Vagina (tissue), 2 donors: ENCODE results near the gene LCAT. TPM values are rescaled to one million over a fixed set of nuclear protein-coding genes. Genes with fewer than 3 reads are reported as not detected.

ENCODE experiments used
- DNase-seq, 2 donors: peaks; one replicate each; pipeline ENCODE4 v3.0.0-alpha.2; 2017; ENCODE audit errors: extremely low spot score in 2 of 2
- H3K27ac ChIP-seq: fragments of 200-600 bp; sonication (generic); one replicate; pipeline ENCODE4 v1.5.1; 2019
- H3K27me3 ChIP-seq: fragments of 200-600 bp; sonication (generic); one replicate; pipeline ENCODE4 v1.5.1; 2019
- H3K36me3 ChIP-seq, 2 donors: fragments of 200-600 bp; sonication (generic); one replicate each; pipeline ENCODE4 v1.5.1; 2017 to 2019
- H3K4me1 ChIP-seq: fragments of 200-600 bp; sonication (generic); one replicate; pipeline ENCODE4 v1.5.1; 2019
- H3K4me3 ChIP-seq, 2 donors: fragments of 200-600 bp; sonication (generic); 1 replicate in 1 of 2; 2 replicates in 1 of 2; pipeline ENCODE4 v1.5.1; 2016 to 2019
- H3K9me3 ChIP-seq: fragments of 200-600 bp; sonication (generic); one replicate; pipeline ENCODE4 v1.5.1; 2019
- POLR2A ChIP-seq, 2 donors: fragments of 450-650 bp; IDR thresholded peaks; one replicate each; pipeline ENCODE4 v1.6.1; 2017; ENCODE audit warnings: antibody characterized with exemption in 2 of 2, mild to moderate bottlenecking in 2 of 2, moderate library complexity in 2 of 2
- POLR2AphosphoS5 ChIP-seq, 2 donors: sonication (generic); formaldehyde crosslinking; IDR thresholded peaks; one replicate each; pipeline ENCODE4 v1.9.0; 2017; ENCODE audit warnings: antibody characterized with exemption in 2 of 2, mild to moderate bottlenecking in 2 of 2, low read depth in 1 of 2; ENCODE audit not compliant: insufficient read depth in 1 of 2
- intact Hi-C: fragments of 100-400 bp; cut with DNase I; formaldehyde crosslinking; loops from one replicate; pipeline ENCODE4 v1.15.1; 2023
- total RNA-seq: library from RNA; depleted of rRNA; stranded (reverse); fragments of >200 nt; gene quantifications from one replicate; pipeline ENCODE4 v1.2.3, GENCODE V29; 2016
- TF ChIP-seq, protein P1 (sequence below), 3 experiments: fragments of 450-650 bp in 2 of 3; fragments of 200-600 bp in 1 of 3; sonication (generic) in 1 of 3; IDR thresholded peaks; one replicate each; pipeline ENCODE4 v1.5.1; 2017 to 2019; ENCODE audit warnings: antibody characterized with exemption in 3 of 3, mild to moderate bottlenecking in 2 of 3, moderate library complexity in 2 of 3

LCAT gene
- total RNA-seq, 1 donor from 2014 or later, result 33.4 TPM

DNA sequence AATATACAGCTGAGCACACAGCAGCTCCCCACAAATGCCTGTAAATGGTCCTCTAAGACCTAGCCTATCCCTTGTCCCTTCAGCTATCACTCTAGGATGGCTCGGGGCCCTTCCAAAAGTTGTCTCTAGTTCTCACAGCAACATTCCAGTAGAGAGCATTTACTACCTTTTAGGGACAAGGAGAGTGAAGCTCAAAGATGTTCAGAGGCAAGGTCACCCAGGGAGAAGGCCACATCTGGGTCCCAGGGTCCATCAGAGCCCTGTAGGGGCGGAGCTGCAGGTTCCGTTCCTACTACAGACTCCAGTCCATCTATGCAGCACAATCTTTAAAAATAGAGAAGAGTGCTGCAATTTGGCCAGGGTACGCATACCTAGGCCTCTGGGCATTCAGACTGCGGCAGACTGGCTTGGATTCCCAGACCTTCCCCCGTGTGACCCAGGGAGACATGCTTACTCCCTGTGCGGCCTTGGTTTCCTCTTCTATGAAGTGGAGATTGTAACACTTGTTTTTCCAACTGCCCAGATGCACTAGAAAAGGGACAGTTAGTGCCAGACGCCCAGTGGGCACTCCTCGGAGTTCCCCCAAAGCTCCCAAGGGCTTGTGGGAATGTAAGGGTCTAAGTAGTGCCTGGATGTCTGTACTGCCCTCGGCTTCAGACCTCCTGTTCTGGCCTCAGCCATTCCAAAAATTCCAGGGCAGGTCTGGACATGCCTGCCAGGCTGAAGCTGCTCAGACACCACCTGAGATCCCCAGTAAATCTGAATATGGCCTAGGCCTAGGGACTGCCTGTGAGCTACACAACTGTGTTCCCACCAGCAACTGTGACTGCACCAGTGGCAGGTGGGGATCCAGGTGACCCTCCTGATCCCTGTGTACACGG, 22.0 kb upstream of the LCAT start:
- H3K9me3 ChIP-seq, result no peaks in the 10 kb centered on the region
- H3K4me3 ChIP-seq, result peak overlapping the region; percentile 81 to 91
- no peaks in the 10 kb centered on the region for H3K27me3 ChIP-seq
- H3K36me3 ChIP-seq, result peaks cover 0 to 20% of the 10 kb centered on the region in 2 donors
- peaks cover 80% of the 10 kb centered on the region for H3K4me1 ChIP-seq
- intact Hi-C loops, result no loop called here
- peak overlapping the region; percentile 89 for H3K27ac ChIP-seq
- DNase-seq, result no peak
- TF ChIP-seq POLR2AphosphoS5 (IDR thresholded peaks at IDR 0.05; ENCODE audit: insufficient read depth in 1 of 2, low read depth in 1 of 2), result no peak

DNA sequence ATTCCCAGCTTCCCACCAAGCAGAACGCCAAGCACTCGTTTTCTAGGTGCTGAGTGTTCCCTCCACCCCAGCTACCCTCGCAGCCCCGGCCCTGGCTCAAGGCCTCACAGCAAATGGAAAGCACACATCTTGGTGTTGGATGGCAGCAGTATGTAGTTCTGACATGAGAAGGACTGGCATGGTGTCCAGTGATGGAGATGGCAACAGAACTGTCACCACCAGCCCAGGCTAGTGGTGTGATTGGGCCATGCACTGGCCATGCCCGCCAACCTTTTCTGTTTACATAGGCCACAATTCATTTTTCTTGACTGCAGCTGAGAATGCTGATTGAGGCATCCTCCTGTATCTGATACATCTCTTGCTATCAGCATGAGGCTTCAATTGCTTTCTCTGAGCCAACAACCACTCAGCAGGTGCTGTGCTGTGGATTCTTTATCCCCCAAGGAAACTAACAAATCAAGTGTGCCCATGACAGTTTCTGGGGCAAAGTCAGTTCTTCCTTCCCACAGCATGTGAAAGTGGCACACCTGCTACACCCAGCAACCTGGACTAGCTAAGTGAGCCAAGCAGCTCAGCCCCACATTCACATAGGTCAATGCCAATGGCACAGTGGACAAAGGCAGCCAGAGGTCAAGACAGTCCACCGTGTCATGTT, 20.7 kb upstream of the LCAT start:
- Histone ChIP-seq H3K36me3 (peaks cover 0 to 28% of the 10 kb centered on the region in 2 donors), H3K27me3 (no peaks in the 10 kb centered on the region), H3K9me3 (no peaks in the 10 kb centered on the region), H3K27ac (no peak overlapping the region), H3K4me1 (peaks cover 93% of the 10 kb centered on the region), H3K4me3 (no peak overlapping the region)
- intact Hi-C loops, result no loop called here
- TF ChIP-seq POLR2A (IDR thresholded peaks at IDR 0.05), result no peak
- TF ChIP-seq, protein P1, sequence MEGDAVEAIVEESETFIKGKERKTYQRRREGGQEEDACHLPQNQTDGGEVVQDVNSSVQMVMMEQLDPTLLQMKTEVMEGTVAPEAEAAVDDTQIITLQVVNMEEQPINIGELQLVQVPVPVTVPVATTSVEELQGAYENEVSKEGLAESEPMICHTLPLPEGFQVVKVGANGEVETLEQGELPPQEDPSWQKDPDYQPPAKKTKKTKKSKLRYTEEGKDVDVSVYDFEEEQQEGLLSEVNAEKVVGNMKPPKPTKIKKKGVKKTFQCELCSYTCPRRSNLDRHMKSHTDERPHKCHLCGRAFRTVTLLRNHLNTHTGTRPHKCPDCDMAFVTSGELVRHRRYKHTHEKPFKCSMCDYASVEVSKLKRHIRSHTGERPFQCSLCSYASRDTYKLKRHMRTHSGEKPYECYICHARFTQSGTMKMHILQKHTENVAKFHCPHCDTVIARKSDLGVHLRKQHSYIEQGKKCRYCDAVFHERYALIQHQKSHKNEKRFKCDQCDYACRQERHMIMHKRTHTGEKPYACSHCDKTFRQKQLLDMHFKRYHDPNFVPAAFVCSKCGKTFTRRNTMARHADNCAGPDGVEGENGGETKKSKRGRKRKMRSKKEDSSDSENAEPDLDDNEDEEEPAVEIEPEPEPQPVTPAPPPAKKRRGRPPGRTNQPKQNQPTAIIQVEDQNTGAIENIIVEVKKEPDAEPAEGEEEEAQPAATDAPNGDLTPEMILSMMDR (IDR thresholded peaks at IDR 0.05), result no peak
- no peak for TF ChIP-seq POLR2AphosphoS5 (IDR thresholded peaks at IDR 0.05; ENCODE audit: insufficient read depth in 1 of 2, low read depth in 1 of 2)
- DNase-seq, result no peak

DNA sequence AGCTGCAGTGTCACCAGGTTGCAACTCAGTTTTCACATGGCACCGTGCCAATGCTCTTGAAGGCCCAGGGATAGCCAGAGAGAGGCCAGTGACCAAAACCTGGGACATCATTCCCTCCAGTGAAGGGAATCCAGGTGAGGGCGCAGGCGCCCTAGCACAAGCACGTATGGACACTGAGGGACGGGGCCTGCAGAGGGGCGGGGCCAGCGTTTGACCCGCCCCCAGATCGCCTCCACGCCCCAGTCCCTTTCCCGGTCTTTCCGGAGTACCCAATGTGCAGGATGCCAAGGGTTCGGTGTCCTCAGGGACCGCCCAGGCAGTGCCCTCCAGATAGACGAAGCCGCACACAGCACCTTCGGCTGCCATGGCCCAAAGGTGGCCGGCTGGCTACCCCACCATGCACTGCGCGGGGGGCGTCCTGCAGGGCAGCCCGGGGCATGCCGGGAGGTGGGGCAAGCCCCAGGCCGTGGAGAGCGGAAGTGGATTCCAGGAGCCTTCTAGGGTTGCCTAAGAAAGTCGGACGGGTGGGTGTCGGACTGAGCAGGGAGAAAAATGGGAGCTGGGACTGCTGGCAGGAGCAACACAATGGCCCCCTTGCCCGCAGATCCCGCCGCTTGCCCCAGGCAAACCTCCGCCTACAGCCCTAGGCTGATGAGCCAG, 19.9 kb upstream of the LCAT start:
- TF ChIP-seq POLR2AphosphoS5 (IDR thresholded peaks at IDR 0.05; ENCODE audit: insufficient read depth in 1 of 2, low read depth in 1 of 2) (no peak), POLR2A (IDR thresholded peaks at IDR 0.05) (no peak)
- TF ChIP-seq, protein P1 (IDR thresholded peaks at IDR 0.05), result no peak
- H3K4me1 ChIP-seq, result peaks cover 90% of the 10 kb centered on the region
- peak overlapping the region in 1 of 2 donors; percentile 15 for H3K4me3 ChIP-seq
- H3K36me3 ChIP-seq, result peaks cover 0 to 29% of the 10 kb centered on the region in 2 donors
- H3K27ac ChIP-seq, result peak overlapping the region; percentile 24
- H3K9me3 ChIP-seq, result no peaks in the 10 kb centered on the region
- DNase-seq, result no peak
- H3K27me3 ChIP-seq, result no peaks in the 10 kb centered on the region
- intact Hi-C loops, result no loop called here

DNA sequence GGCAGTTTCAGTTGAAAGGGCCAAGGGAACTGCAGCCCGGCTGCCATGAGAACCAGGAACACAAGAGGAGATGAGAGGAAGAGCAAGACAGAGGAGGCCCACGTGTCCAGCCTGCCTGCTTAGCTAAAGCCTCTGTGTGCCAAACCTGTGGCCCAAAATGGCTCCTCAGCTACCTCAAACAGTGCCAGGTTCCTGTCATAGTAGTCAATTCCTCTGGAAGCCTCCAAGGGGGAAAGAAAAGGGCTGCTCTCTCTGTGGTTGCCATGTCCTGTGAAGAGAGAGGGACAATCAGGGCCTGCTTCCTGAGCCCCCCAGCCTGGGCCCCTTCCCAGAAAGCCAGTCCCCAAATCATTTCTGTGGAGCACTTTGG, 19.4 kb upstream of the LCAT start:
- Histone ChIP-seq H3K27me3 (no peaks in the 10 kb centered on the region), H3K4me1 (peaks cover 89% of the 10 kb centered on the region), H3K9me3 (no peaks in the 10 kb centered on the region), H3K4me3 (no peak overlapping the region), H3K27ac (peak overlapping the region; percentile 24), H3K36me3 (peaks cover 0 to 29% of the 10 kb centered on the region in 2 donors)
- TF ChIP-seq, protein P1 (IDR thresholded peaks at IDR 0.05), result no peak
- no peak for TF ChIP-seq POLR2A (IDR thresholded peaks at IDR 0.05)
- TF ChIP-seq POLR2AphosphoS5 (IDR thresholded peaks at IDR 0.05; ENCODE audit: insufficient read depth in 1 of 2, low read depth in 1 of 2), result no peak
- DNase-seq, result no peak
- intact Hi-C loops, result no loop called here

DNA sequence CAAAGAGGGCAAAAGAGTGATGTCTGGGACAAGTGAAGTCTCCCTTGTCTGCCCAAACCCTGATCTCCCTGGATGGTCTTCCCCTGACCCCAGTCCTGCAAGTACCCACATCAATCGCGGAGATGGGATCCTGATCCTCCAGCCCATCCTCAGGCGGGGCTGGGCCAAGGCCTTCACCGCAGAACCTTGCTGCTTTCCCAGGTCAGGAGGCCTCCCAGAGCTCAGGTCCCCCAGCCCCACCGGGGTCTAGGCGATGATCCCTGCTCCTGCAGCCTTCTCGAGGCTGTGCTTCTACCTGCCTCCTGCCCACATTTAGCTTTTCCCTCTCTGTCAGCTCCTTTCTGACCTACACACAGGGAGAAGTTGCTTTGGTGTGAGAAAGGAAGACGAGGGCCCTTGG, 18.2 kb upstream of the LCAT start:
- TF ChIP-seq POLR2A (IDR thresholded peaks at IDR 0.05) (no peak), POLR2AphosphoS5 (IDR thresholded peaks at IDR 0.05; ENCODE audit: insufficient read depth in 1 of 2, low read depth in 1 of 2) (no peak)
- TF ChIP-seq, protein P1 (IDR thresholded peaks at IDR 0.05), result no peak
- H3K27ac ChIP-seq, result peak overlapping the region; percentile 11
- H3K27me3 ChIP-seq, result no peaks in the 10 kb centered on the region
- intact Hi-C loops, result no loop called here
- DNase-seq, result no peak
- no peak overlapping the region for H3K4me3 ChIP-seq
- H3K36me3 ChIP-seq, result peaks cover 0 to 35% of the 10 kb centered on the region in 2 donors
- no peaks in the 10 kb centered on the region for H3K9me3 ChIP-seq
- peaks cover 80% of the 10 kb centered on the region for H3K4me1 ChIP-seq
